Measurements from ENCODE around the gene ASTN2. TPM values are rescaled to one million over a fixed set of nuclear protein-coding genes. Genes with fewer than 3 reads are reported as not detected.

The ASTN2 gene, protein sequence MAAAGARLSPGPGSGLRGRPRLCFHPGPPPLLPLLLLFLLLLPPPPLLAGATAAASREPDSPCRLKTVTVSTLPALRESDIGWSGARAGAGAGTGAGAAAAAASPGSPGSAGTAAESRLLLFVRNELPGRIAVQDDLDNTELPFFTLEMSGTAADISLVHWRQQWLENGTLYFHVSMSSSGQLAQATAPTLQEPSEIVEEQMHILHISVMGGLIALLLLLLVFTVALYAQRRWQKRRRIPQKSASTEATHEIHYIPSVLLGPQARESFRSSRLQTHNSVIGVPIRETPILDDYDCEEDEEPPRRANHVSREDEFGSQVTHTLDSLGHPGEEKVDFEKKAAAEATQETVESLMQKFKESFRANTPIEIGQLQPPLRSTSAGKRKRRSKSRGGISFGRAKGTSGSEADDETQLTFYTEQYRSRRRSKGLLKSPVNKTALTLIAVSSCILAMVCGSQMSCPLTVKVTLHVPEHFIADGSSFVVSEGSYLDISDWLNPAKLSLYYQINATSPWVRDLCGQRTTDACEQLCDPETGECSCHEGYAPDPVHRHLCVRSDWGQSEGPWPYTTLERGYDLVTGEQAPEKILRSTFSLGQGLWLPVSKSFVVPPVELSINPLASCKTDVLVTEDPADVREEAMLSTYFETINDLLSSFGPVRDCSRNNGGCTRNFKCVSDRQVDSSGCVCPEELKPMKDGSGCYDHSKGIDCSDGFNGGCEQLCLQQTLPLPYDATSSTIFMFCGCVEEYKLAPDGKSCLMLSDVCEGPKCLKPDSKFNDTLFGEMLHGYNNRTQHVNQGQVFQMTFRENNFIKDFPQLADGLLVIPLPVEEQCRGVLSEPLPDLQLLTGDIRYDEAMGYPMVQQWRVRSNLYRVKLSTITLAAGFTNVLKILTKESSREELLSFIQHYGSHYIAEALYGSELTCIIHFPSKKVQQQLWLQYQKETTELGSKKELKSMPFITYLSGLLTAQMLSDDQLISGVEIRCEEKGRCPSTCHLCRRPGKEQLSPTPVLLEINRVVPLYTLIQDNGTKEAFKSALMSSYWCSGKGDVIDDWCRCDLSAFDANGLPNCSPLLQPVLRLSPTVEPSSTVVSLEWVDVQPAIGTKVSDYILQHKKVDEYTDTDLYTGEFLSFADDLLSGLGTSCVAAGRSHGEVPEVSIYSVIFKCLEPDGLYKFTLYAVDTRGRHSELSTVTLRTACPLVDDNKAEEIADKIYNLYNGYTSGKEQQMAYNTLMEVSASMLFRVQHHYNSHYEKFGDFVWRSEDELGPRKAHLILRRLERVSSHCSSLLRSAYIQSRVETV (N-terminal part only)
- total RNA-seq (2022; extraction: Qiagen RNA extraction) = 3.6 to 5.0 TPM (median 4.5 TPM) in 5 replicates

DNA sequence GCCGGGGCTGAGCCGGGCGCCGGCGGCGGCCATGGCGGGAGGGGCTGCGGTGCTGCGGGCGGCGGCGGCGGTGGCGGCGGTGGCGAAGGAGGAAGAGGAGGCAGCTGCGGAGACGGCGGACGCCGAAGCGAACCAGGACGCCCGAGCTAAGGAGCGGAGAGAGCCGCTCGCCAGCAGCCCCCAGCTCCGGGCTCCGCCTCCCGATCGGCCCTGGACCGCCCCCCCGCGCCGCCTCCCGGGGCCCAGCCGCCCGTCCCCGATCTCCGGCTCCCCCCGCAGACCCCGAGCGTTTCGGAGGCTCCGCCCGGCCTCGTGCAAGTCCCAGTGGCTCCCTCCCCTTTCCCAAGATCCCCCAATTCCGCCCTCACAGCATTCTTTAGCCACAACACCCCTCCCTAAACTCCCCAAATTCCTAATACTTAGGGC, at the start of gene ASTN2:
Gene ASTN2 (minus strand): TSS at position 152 of the 426 bp plus-strand sequence. CDS start 119 bp downstream, at position 33.

DNA sequence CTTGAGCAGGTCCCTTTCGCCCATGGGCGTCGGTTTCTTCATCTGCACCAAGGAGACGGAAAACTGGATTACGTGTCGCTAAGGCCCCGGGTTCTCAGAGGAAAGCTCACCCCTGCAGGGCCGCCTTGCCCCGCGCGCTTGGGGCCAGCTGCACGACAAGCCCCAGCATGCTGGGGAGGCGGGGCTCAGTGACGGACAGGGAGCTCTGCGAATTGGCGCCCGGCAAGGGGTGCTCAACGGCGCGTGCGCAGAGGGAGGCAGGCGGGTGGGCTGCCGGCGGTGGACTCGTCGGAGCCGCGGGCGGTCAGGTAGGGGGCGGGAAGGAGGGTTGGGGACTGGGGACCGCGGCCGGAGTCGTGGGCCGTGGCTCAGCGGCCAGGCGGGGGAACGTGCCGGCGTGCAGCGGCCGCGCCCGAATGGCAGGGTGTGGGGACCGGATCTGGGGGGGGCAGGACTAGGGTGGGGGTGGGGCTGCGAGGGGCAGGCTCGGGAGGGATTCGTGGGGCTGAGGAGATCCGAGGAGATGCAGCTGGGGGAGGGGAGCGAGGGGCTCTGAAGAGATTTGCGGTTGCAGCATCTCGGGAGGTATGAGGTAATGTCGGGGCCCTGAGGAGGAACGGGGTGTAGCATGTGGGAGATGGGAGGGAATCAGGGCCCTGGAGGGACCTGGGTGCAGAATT, 727.6 kb downstream of the ASTN2 start, which contains the start of gene TRIM32:
Gene TRIM32 (plus strand): TSS at position 232 of the 680 bp plus-strand sequence. CDS start 10,438 bp downstream, outside the sequence.

Measured in A549 treated with dexamethasone at 1 μM for 4 hours (cell line).